Measurements from ENCODE around the gene SSTR5. TPM values are rescaled to one million over a fixed set of nuclear protein-coding genes. Genes with fewer than 3 reads are reported as not detected.

The SSTR5 gene
- total and polyA plus RNA-seq, 2 donors (not counting 1 experiment from before 2014, with no cell fraction given) = not detected

DNA sequence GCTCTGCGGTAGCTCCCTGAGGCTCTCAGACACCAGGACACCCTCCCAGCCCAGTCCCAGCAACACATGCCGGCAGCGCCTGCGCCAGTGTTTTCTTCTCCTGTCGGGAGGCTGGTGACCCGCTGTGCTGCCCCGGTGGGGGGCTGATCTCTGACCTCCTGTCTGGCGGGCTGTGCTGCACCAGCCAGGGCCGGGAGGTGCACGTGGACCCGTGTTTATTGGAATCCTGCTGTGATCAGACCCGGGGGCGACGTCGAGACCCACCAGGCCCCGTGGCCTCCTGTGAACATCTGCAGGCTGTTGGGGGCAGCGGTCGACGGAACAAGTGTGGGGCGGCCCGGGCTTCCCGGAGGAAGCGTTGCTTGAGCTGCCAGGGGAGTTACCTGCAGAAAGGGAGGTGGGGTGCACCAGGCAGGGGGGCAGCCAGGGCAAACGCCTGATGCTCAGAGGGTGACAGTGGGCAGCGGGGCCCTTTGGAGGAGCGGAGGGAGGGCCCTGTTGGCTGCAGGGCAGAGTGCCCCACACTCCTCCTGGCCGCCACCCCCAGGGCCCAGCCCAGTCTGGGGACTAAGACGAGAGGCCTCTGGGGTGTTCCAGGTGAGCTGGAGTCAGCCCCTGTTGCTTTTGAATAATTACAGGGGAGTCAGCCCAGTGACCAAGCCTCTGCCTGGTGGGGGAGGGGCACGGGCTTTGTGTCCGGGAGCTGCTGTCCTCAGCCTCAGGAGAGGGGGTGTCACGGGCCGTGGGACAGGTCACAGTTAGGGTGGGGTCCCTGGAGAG lies 2.3 kb upstream of the SSTR5 start:
- Histone ChIP-seq H3K4me2 (replicated peaks; ENCODE audit: low read depth, low read length, poor library complexity, severe bottlenecking) (no peak overlapping the region), H3K27ac (ENCODE audit: low read length in 2 of 2) (no peak overlapping the region), H3K4me1 (ENCODE audit: control insufficient read depth in 2 of 2, insufficient read depth in 2 of 2, low read length in 2 of 2) (no peaks in the 10 kb centered on the region), H4K20me1 (ENCODE audit: control insufficient read depth, insufficient read depth, low read length, poor library complexity, severe bottlenecking) (no peaks in the 10 kb centered on the region), H3K79me2 (ENCODE audit: control insufficient read depth, insufficient read depth, low read length) (no peaks in the 10 kb centered on the region), H3K36me3 (replicated peaks in 1 of 2; ENCODE audit: control extremely low read depth in 1 of 2, control insufficient read depth in 1 of 2, extremely low read depth in 1 of 2, insufficient read depth in 2 of 2, low read length in 1 of 2) (no peaks in the 10 kb centered on the region), H3K27me3 (replicated peaks in 1 of 4; ENCODE audit: control extremely low read depth in 1 of 4, control insufficient read depth in 3 of 4, insufficient read depth in 4 of 4, low read length in 3 of 4) (peaks cover 0 to 43% (median 4%) of the 10 kb centered on the region in 4 experiments), H3K9ac (ENCODE audit: low read length) (no peak overlapping the region), H2AFZ (ENCODE audit: insufficient read depth, low read depth, low read length, poor library complexity, severe bottlenecking) (no peak overlapping the region), H3K4me3 (ENCODE audit: control extremely low read depth in 1 of 5, extremely low read depth in 1 of 5, insufficient read depth in 1 of 5, low read depth in 2 of 5, low read length in 4 of 5) (no peak overlapping the region), H3K9me3 (ENCODE audit: control extremely low read depth in 1 of 3, control insufficient read depth in 2 of 3, insufficient read depth in 1 of 3, low read length in 2 of 3) (peaks cover 0 to 22% (median 0%) of the 10 kb centered on the region in 3 donors)
- DNase-seq (no peak), ATAC-seq (ENCODE audit: low read depth) (no peak)
- Mint-ChIP-seq H3K27ac (no peak overlapping the region), H3K9me3 (ENCODE audit: insufficient read depth) (no peaks in the 10 kb centered on the region), H3K4me1 (no peaks in the 10 kb centered on the region), H3K27me3 (peaks cover 12% of the 10 kb centered on the region), H3K4me3 (no peak overlapping the region)
- no peak for TF ChIP-seq EZH2 (IDR thresholded peaks at IDR 0.05; ENCODE audit: borderline replicate concordance, insufficient read depth, low read depth, low read length, poor library complexity, severe bottlenecking)
- no peak for TF ChIP-seq CTCF (IDR thresholded peaks at IDR 0.05)
- intact Hi-C loops (cut with micrococcal nuclease) = no loop called here
- POLR2A ChIA-PET = no interaction called here
- CTCF ChIA-PET = no interaction called here
- WGBS (ENCODE audit: insufficient coverage) = 28% methylated on average over 32 of the region's 32 CpGs

DNA sequence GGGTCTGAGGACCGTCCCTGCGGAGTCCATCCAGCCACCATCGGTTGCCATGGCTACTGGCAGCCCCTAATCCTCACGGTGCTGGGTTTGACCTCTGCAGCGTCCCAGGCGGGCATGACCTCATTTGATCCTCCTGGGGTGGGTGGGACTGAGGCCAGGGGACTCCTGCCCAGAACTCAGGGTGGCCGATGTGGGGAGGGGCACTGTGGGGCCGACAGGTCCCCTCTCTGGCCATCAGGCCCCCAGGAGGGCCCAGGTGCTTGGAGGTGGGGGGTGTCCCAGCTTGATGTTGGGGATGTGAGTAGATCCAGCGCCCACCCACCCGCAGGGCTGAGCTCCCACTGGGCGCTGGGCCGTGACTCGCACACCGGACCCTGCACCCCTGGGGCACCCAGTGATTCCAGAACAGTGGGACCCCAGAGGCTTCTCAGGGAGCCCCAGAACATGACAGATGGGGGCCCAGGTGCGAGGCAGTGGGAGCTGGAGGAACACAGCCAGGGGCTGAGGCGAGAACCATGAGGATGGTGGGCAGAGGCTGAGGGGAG lies 1.6 kb upstream of the SSTR5 start:
- CTCF ChIA-PET = no interaction called here
- Histone ChIP-seq H3K9ac (ENCODE audit: low read length) (no peak overlapping the region), H4K20me1 (ENCODE audit: control insufficient read depth, insufficient read depth, low read length, poor library complexity, severe bottlenecking) (no peaks in the 10 kb centered on the region), H3K79me2 (ENCODE audit: control insufficient read depth, insufficient read depth, low read length) (no peaks in the 10 kb centered on the region), H3K36me3 (replicated peaks in 1 of 2; ENCODE audit: control extremely low read depth in 1 of 2, control insufficient read depth in 1 of 2, extremely low read depth in 1 of 2, insufficient read depth in 2 of 2, low read length in 1 of 2) (no peaks in the 10 kb centered on the region), H3K9me3 (ENCODE audit: control extremely low read depth in 1 of 3, control insufficient read depth in 2 of 3, insufficient read depth in 1 of 3, low read length in 2 of 3) (peaks cover 0 to 20% (median 0%) of the 10 kb centered on the region in 3 donors), H3K27ac (ENCODE audit: low read length in 2 of 2) (no peak overlapping the region), H3K27me3 (replicated peaks in 1 of 4; ENCODE audit: control extremely low read depth in 1 of 4, control insufficient read depth in 3 of 4, insufficient read depth in 4 of 4, low read length in 3 of 4) (peaks cover 0 to 37% (median 4%) of the 10 kb centered on the region in 4 experiments), H3K4me2 (replicated peaks; ENCODE audit: low read depth, low read length, poor library complexity, severe bottlenecking) (no peak overlapping the region), H3K4me1 (ENCODE audit: control insufficient read depth in 2 of 2, insufficient read depth in 2 of 2, low read length in 2 of 2) (no peaks in the 10 kb centered on the region), H2AFZ (ENCODE audit: insufficient read depth, low read depth, low read length, poor library complexity, severe bottlenecking) (no peak overlapping the region), H3K4me3 (ENCODE audit: control extremely low read depth in 1 of 5, extremely low read depth in 1 of 5, insufficient read depth in 1 of 5, low read depth in 2 of 5, low read length in 4 of 5) (no peak overlapping the region)
- ATAC-seq (ENCODE audit: low read depth) = no peak
- POLR2A ChIA-PET = no interaction called here
- Mint-ChIP-seq H3K27ac (no peak overlapping the region), H3K4me3 (no peak overlapping the region), H3K27me3 (peaks cover 11% of the 10 kb centered on the region), H3K4me1 (no peaks in the 10 kb centered on the region), H3K9me3 (ENCODE audit: insufficient read depth) (no peaks in the 10 kb centered on the region)
- TF ChIP-seq CTCF (IDR thresholded peaks at IDR 0.05) = no peak
- no peak for TF ChIP-seq EZH2 (IDR thresholded peaks at IDR 0.05; ENCODE audit: borderline replicate concordance, insufficient read depth, low read depth, low read length, poor library complexity, severe bottlenecking)
- WGBS (ENCODE audit: insufficient coverage) = 40% methylated on average over 16 of the region's 16 CpGs
- intact Hi-C loops (cut with micrococcal nuclease) = no loop called here
- DNase-seq = no peak

All from B cell (primary cell).